ENCODE results near the gene GALNT14.

DNA sequence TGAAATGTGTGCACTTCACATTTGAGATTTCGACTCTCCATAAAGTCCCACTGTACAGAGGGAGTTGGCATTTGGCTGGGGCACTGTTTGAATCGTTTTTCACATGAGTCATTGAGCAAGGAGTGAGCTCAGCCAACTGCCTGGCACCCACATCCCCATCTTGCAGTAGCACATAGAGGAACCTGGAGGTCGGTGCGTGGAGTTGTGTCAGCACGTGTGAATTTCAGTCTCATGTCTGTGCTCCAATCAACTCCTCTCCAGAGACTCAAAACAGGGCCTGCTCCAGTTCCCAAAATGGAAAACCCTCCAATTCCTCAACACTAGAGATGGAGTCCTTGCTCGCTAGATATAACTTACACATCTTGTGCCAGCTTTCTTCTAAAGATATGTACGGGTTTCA is 204.2 kb downstream of the GALNT14 start:
- TF ChIP-seq KLF9 (CRISPR knock-in tag; IDR thresholded peaks at IDR 0.05; ENCODE audit: low read depth), result no peak
- TF ChIP-seq ZNF792 (CRISPR knock-in tag; IDR thresholded peaks at IDR 0.05), result no peak
